ENCODE data around the gene LILRB1. TPM values are rescaled to one million over a fixed set of nuclear protein-coding genes. Genes with fewer than 3 reads are reported as not detected.
"Not testable (repeated sequence)": the region's sequence is repeated elsewhere in the genome, so short reads cannot be mapped to it uniquely, and the experiment has no call there.

The LILRB1 gene
- total RNA-seq, 1 donor from 2014 or later = not detected

DNA sequence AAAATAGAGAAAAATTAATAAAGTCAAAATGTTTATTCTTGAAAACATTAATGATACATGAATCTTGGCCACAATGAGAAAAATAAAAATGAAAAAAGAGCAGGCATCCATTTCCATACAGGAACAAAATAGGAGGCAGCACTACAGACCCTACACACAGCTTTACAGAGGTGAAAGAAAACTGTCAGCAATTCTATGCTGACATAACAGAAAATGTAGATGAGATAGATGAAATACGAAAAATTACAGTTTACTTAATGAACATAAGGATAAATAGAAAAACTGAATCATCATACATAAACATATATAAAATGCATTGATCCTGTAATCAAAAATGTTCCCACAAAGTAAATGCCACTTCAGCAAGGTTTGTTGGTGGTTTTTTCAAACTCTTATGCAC lies 38.1 kb downstream of the LILRB1 start:
- TF ChIP-seq, protein P1, sequence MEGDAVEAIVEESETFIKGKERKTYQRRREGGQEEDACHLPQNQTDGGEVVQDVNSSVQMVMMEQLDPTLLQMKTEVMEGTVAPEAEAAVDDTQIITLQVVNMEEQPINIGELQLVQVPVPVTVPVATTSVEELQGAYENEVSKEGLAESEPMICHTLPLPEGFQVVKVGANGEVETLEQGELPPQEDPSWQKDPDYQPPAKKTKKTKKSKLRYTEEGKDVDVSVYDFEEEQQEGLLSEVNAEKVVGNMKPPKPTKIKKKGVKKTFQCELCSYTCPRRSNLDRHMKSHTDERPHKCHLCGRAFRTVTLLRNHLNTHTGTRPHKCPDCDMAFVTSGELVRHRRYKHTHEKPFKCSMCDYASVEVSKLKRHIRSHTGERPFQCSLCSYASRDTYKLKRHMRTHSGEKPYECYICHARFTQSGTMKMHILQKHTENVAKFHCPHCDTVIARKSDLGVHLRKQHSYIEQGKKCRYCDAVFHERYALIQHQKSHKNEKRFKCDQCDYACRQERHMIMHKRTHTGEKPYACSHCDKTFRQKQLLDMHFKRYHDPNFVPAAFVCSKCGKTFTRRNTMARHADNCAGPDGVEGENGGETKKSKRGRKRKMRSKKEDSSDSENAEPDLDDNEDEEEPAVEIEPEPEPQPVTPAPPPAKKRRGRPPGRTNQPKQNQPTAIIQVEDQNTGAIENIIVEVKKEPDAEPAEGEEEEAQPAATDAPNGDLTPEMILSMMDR (conservative IDR thresholded peaks at IDR 0.05; ENCODE audit: low read depth, low read length) = no peak
- DNase-seq (ENCODE audit: low read depth) = no peak
- no peak overlapping the region for H3K4me3 ChIP-seq (ENCODE audit: low read depth, low read length)

DNA sequence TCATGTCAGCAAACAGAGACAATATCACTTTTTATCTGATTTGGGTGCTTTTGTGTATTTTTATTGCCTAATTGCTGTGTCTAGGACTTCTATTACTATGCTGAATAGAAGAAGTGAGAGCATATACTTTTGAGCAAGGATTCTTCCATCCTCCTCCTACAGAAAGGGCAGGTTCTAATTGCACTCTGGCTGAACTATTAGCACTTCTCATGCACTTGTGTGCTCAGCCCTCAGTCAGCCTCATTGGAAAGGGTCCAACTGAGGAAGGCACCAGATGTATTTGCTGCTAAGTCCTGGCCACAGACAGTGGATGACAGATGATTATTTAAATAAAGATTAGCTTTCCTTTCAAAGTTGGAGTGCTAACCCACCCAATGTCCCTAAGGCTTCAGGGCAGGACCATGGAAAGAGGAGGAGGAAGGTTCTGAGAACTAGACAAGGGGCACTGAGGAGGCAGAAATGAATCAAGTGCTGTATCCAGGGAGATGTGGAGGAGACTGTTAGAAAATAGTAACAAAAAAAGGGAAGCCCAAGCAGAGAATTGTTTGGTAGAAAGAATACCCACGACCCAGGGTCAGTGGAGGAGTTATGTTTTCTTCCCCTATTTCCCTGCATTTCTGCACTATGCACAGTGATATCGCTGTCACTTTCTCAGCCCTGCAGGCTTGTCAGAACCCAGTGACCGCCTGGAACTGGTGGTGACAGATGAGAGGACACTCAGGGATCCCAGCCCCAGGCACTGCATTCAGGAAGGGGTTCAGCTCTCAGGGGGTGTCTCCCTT lies 40.5 kb downstream of the LILRB1 start:
- TF ChIP-seq, protein P1 (conservative IDR thresholded peaks at IDR 0.05; ENCODE audit: low read depth, low read length) = no peak
- H3K4me3 ChIP-seq (ENCODE audit: low read depth, low read length) = no peak overlapping the region
- no peak for DNase-seq (ENCODE audit: low read depth)

GRCh38 chr19:54673222-54673621 lies 42.9 kb downstream of the LILRB1 start:
- no peak for DNase-seq (ENCODE audit: low read depth)
- TF ChIP-seq, protein P1 (conservative IDR thresholded peaks at IDR 0.05; ENCODE audit: low read depth, low read length) = no peak
- no peak overlapping the region for H3K4me3 ChIP-seq (ENCODE audit: low read depth, low read length)

GRCh38 chr19:54674021-54674617 lies 43.8 kb downstream of the LILRB1 start:
- no peak for DNase-seq (ENCODE audit: low read depth)
- TF ChIP-seq, protein P1 (conservative IDR thresholded peaks at IDR 0.05; ENCODE audit: low read depth, low read length) = peak; percentile 60
- no peak overlapping the region for H3K4me3 ChIP-seq (ENCODE audit: low read depth, low read length)

- H3K4me3 ChIP-seq (ENCODE audit: low read depth, low read length); DNase-seq (ENCODE audit: low read depth): not testable (repeated sequence)
- TF ChIP-seq, protein P1 (conservative IDR thresholded peaks at IDR 0.05; ENCODE audit: low read depth, low read length) = peak; percentile 76
Observed at GRCh38 chr19:54676210-54676834, 46.0 kb downstream of the LILRB1 start.

DNA sequence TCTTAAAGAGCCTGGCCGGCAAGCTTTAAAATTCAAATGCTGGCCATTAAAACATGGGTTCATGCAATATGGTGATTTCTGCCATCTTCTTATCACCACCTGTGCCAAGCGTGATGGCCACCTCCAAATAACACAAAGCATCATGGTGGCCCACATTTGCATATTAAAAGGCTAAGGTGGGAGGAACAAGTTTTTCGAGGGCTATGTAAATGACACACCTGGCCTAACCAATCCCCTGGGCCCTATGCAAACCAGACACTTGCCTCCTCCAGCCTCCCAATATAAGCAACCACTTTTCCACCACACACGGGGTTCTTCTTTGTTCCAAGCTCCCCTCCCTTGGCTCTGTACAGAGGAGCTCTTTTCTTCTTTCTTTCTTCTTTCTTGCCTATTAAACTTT lies 46.9 kb downstream of the LILRB1 start:
- TF ChIP-seq, protein P1 (conservative IDR thresholded peaks at IDR 0.05; ENCODE audit: low read depth, low read length) = no peak
- H3K4me3 ChIP-seq (ENCODE audit: low read depth, low read length) = no peak overlapping the region
- no peak for DNase-seq (ENCODE audit: low read depth)

GRCh38 chr19:54681596-54681995 lies 51.3 kb downstream of the LILRB1 start:
- not testable (repeated sequence) for H3K4me3 ChIP-seq (ENCODE audit: low read depth, low read length); DNase-seq (ENCODE audit: low read depth)
